ENCODE results near the gene DCAF10.
"Not testable (repeated sequence)": the region's sequence is repeated elsewhere in the genome, so short reads cannot be mapped to it uniquely, and the experiment has no call there.

The DCAF10 gene

GRCh38 chr9:37870081-37870798, 69.6 kb downstream of the DCAF10 start:
- no peak for DNase-seq (ENCODE audit: low read depth)

GRCh38 chr9:37870799-37871176, 70.2 kb downstream of the DCAF10 start:
- no peak for DNase-seq (ENCODE audit: low read depth)

GRCh38 chr9:37873955-37874354, 73.4 kb downstream of the DCAF10 start:
- no peak for DNase-seq (ENCODE audit: low read depth)

- DNase-seq (ENCODE audit: low read depth), result no peak
Measured at GRCh38 chr9:37876376-37876775, 75.8 kb downstream of the DCAF10 start.

- no peak for DNase-seq (ENCODE audit: low read depth)
Measured at GRCh38 chr9:37880916-37881479, 80.4 kb downstream of the DCAF10 start.

- not testable (repeated sequence) for DNase-seq (ENCODE audit: low read depth)
Measured at GRCh38 chr9:37887977-37888583, 87.5 kb downstream of the DCAF10 start.

- DNase-seq (ENCODE audit: low read depth), result no peak
Measured at GRCh38 chr9:37889536-37889935, 88.9 kb downstream of the DCAF10 start.

- not testable (repeated sequence) for DNase-seq (ENCODE audit: low read depth)
Measured at GRCh38 chr9:37891042-37891441, 90.4 kb downstream of the DCAF10 start.

- DNase-seq (ENCODE audit: low read depth), result no peak
Measured at GRCh38 chr9:37892063-37892462, 91.5 kb downstream of the DCAF10 start.

- no peak for DNase-seq (ENCODE audit: low read depth)
Measured at GRCh38 chr9:37897665-37898064, 97.1 kb downstream of the DCAF10 start.

- DNase-seq (ENCODE audit: low read depth), result no peak
Measured at GRCh38 chr9:37899041-37899440, 98.4 kb downstream of the DCAF10 start.

- DNase-seq (ENCODE audit: low read depth), result no peak
Measured at GRCh38 chr9:37902131-37902530, 101.5 kb downstream of the DCAF10 start.

GRCh38 chr9:37902796-37903646, 102.4 kb downstream of the DCAF10 start:
- no peak for DNase-seq (ENCODE audit: low read depth)

GRCh38 chr9:37903647-37904444, 103.2 kb downstream of the DCAF10 start, which contains the start of gene SLC25A51:
Gene SLC25A51, minus strand, starts transcription at chr9:37904127. Its CDS starts 15,577 bp downstream, at chr9:37888550.
- DNase-seq (ENCODE audit: low read depth), result peak; percentile 95

- no peak for DNase-seq (ENCODE audit: low read depth)
Measured at GRCh38 chr9:37904445-37905130, 104.0 kb downstream of the DCAF10 start.

- no peak for DNase-seq (ENCODE audit: low read depth)
Measured at GRCh38 chr9:37905131-37905505, 104.5 kb downstream of the DCAF10 start.

- DNase-seq (ENCODE audit: low read depth), result no peak
Measured at GRCh38 chr9:37905776-37906175, 105.2 kb downstream of the DCAF10 start.

GRCh38 chr9:37906312-37907239, 106.0 kb downstream of the DCAF10 start:
- DNase-seq (ENCODE audit: low read depth), result no peak

- DNase-seq (ENCODE audit: low read depth), result no peak
Measured at GRCh38 chr9:37908283-37908682, 107.7 kb downstream of the DCAF10 start.

GRCh38 chr9:37908698-37909186, 108.1 kb downstream of the DCAF10 start:
- no peak for DNase-seq (ENCODE audit: low read depth)

Data from stimulated activated CD8-positive, alpha-beta memory T cell treated with anti-CD3 and anti-CD28 coated beads, Interleukin-15, amount 100 ng/mL, for 1 hour (primary cell).